ENCODE data around the gene QDPR.
A peak's percentile ranks its signal among the peaks of the same experiment; 100 is the strongest.

QDPR gene

GRCh38 chr4:17512973-17513665 is 1.2 kb upstream of the QDPR start:
- no peaks in the 10 kb centered on the region for H3K9me3 ChIP-seq (ENCODE audit: insufficient read depth, low read depth, low read length)

GRCh38 chr4:17511509-17511949 is 361 bp downstream of the QDPR start:
- Histone ChIP-seq H3K36me3 (ENCODE audit: control insufficient read depth in 1 of 2, insufficient read depth in 2 of 2, low read length in 2 of 2) (peaks cover 0 to 3% of the 10 kb centered on the region in 2 experiments), H3K79me1 (ENCODE audit: low read length) (peaks cover 3% of the 10 kb centered on the region), H3K79me2 (ENCODE audit: control insufficient read depth, insufficient read depth, low read length, poor library complexity) (peaks cover 2% of the 10 kb centered on the region), H3K18ac (ENCODE audit: low read length) (peak overlapping the region; percentile 61), H3K27ac (ENCODE audit: low read depth, low read length) (no peak overlapping the region), H3K4me3 (ENCODE audit: low read depth, low read length) (peak overlapping the region; percentile 82), H4K8ac (ENCODE audit: low read depth, low read length) (peak overlapping the region; percentile 92), H2BK5ac (ENCODE audit: low read depth, low read length, poor library complexity) (no peak overlapping the region), H3K23ac (ENCODE audit: low read length) (no peak overlapping the region), H3K4me2 (ENCODE audit: low read length) (peak overlapping the region; percentile 90), H2AK5ac (ENCODE audit: low read length) (no peak overlapping the region), H3K9me3 (ENCODE audit: insufficient read depth, low read depth, low read length) (no peaks in the 10 kb centered on the region), H2AFZ (ENCODE audit: insufficient read depth, low read length, poor library complexity) (peak overlapping the region; percentile 78), H3K4ac (ENCODE audit: low read depth, low read length) (no peak overlapping the region), H3K14ac (ENCODE audit: low read length) (peak overlapping the region; percentile 73), H3K27me3 (ENCODE audit: insufficient read depth, low read length) (no peaks in the 10 kb centered on the region), H4K91ac (ENCODE audit: low read depth, low read length) (no peak overlapping the region), H2BK120ac (ENCODE audit: insufficient read depth, low read length, poor library complexity) (peak overlapping the region; percentile 52), H2BK12ac (ENCODE audit: low read length) (no peak overlapping the region), H4K12ac (ENCODE audit: low read depth, low read length) (peak overlapping the region; percentile 59), H3K9ac (ENCODE audit: low read length) (peak overlapping the region; percentile 68), H3K4me1 (ENCODE audit: control insufficient read depth in 1 of 2, insufficient read depth in 2 of 2, low read length in 2 of 2) (peaks cover 2 to 3% of the 10 kb centered on the region in 2 experiments)
- DNase-seq, result peak; percentile 23 to 45
- no CpG with 5 or more reads among the region's 32 CpGs for WGBS (ENCODE audit: extremely low coverage, insufficient coverage, insufficient read length)

More at GRCh38 chr4:17512973-17513665, 1.2 kb upstream of the QDPR start:
- no peak for DNase-seq
- H3K23ac ChIP-seq (ENCODE audit: low read length), result no peak overlapping the region
- no CpG with 5 or more reads among the region's 5 CpGs for WGBS (ENCODE audit: extremely low coverage, insufficient coverage, insufficient read length)
- peaks cover 2% of the 10 kb centered on the region for H3K79me2 ChIP-seq (ENCODE audit: control insufficient read depth, insufficient read depth, low read length, poor library complexity)
- no peak overlapping the region for H2BK120ac ChIP-seq (ENCODE audit: insufficient read depth, low read length, poor library complexity)
- peaks cover 2 to 7% of the 10 kb centered on the region in 2 experiments for H3K4me1 ChIP-seq (ENCODE audit: control insufficient read depth in 1 of 2, insufficient read depth in 2 of 2, low read length in 2 of 2)
- H3K4me3 ChIP-seq (ENCODE audit: low read depth, low read length), result no peak overlapping the region
- no peak overlapping the region for H3K4ac ChIP-seq (ENCODE audit: low read depth, low read length)
- peaks cover 0 to 3% of the 10 kb centered on the region in 2 experiments for H3K36me3 ChIP-seq (ENCODE audit: control insufficient read depth in 1 of 2, insufficient read depth in 2 of 2, low read length in 2 of 2)
- no peak overlapping the region for H4K12ac ChIP-seq (ENCODE audit: low read depth, low read length)
- no peak overlapping the region for H2AK5ac ChIP-seq (ENCODE audit: low read length)
- no peak overlapping the region for H3K14ac ChIP-seq (ENCODE audit: low read length)
- no peak overlapping the region for H2BK12ac ChIP-seq (ENCODE audit: low read length)
- H3K27me3 ChIP-seq (ENCODE audit: insufficient read depth, low read length), result no peaks in the 10 kb centered on the region
- no peak overlapping the region for H4K8ac ChIP-seq (ENCODE audit: low read depth, low read length)
- no peak overlapping the region for H3K4me2 ChIP-seq (ENCODE audit: low read length)
- no peak overlapping the region for H2BK5ac ChIP-seq (ENCODE audit: low read depth, low read length, poor library complexity)
- no peak overlapping the region for H3K9ac ChIP-seq (ENCODE audit: low read length)
- no peak overlapping the region for H3K27ac ChIP-seq (ENCODE audit: low read depth, low read length)
- H4K91ac ChIP-seq (ENCODE audit: low read depth, low read length), result no peak overlapping the region
- H3K79me1 ChIP-seq (ENCODE audit: low read length), result peaks cover 3% of the 10 kb centered on the region
- no peak overlapping the region for H3K18ac ChIP-seq (ENCODE audit: low read length)
- H2AFZ ChIP-seq (ENCODE audit: insufficient read depth, low read length, poor library complexity), result no peak overlapping the region

GRCh38 chr4:17511051-17511450 is 839 bp downstream of the QDPR start:
- H3K4me1 ChIP-seq (ENCODE audit: control insufficient read depth in 1 of 2, insufficient read depth in 2 of 2, low read length in 2 of 2), result peaks cover 2 to 3% of the 10 kb centered on the region in 2 experiments
- no peak overlapping the region for H2BK5ac ChIP-seq (ENCODE audit: low read depth, low read length, poor library complexity)
- no peaks in the 10 kb centered on the region for H3K9me3 ChIP-seq (ENCODE audit: insufficient read depth, low read depth, low read length)
- H3K18ac ChIP-seq (ENCODE audit: low read length), result no peak overlapping the region
- H3K27ac ChIP-seq (ENCODE audit: low read depth, low read length), result no peak overlapping the region
- peak overlapping the region; percentile 78 for H2AFZ ChIP-seq (ENCODE audit: insufficient read depth, low read length, poor library complexity)
- H4K12ac ChIP-seq (ENCODE audit: low read depth, low read length), result no peak overlapping the region
- no peaks in the 10 kb centered on the region for H3K27me3 ChIP-seq (ENCODE audit: insufficient read depth, low read length)
- no peak overlapping the region for H3K14ac ChIP-seq (ENCODE audit: low read length)
- H3K23ac ChIP-seq (ENCODE audit: low read length), result no peak overlapping the region
- peaks cover 0 to 3% of the 10 kb centered on the region in 2 experiments for H3K36me3 ChIP-seq (ENCODE audit: control insufficient read depth in 1 of 2, insufficient read depth in 2 of 2, low read length in 2 of 2)
- H3K4me2 ChIP-seq (ENCODE audit: low read length), result peak overlapping the region; percentile 90
- H4K8ac ChIP-seq (ENCODE audit: low read depth, low read length), result no peak overlapping the region
- H3K79me1 ChIP-seq (ENCODE audit: low read length), result peaks cover 3% of the 10 kb centered on the region
- no peak for DNase-seq
- no peak overlapping the region for H3K4me3 ChIP-seq (ENCODE audit: low read depth, low read length)
- H2AK5ac ChIP-seq (ENCODE audit: low read length), result no peak overlapping the region
- H3K9ac ChIP-seq (ENCODE audit: low read length), result no peak overlapping the region
- H2BK12ac ChIP-seq (ENCODE audit: low read length), result no peak overlapping the region
- WGBS (ENCODE audit: extremely low coverage, insufficient coverage, insufficient read length), result no CpG with 5 or more reads among the region's 9 CpGs
- H4K91ac ChIP-seq (ENCODE audit: low read depth, low read length), result no peak overlapping the region
- peaks cover 2% of the 10 kb centered on the region for H3K79me2 ChIP-seq (ENCODE audit: control insufficient read depth, insufficient read depth, low read length, poor library complexity)
- H3K4ac ChIP-seq (ENCODE audit: low read depth, low read length), result no peak overlapping the region
- H2BK120ac ChIP-seq (ENCODE audit: insufficient read depth, low read length, poor library complexity), result no peak overlapping the region

GRCh38 chr4:17510582-17510981 is 1.3 kb downstream of the QDPR start:
- no peaks in the 10 kb centered on the region for H3K9me3 ChIP-seq (ENCODE audit: insufficient read depth, low read depth, low read length)
- no peak overlapping the region for H2BK5ac ChIP-seq (ENCODE audit: low read depth, low read length, poor library complexity)
- H3K9ac ChIP-seq (ENCODE audit: low read length), result no peak overlapping the region
- no peak overlapping the region for H3K14ac ChIP-seq (ENCODE audit: low read length)
- no peak overlapping the region for H3K4me3 ChIP-seq (ENCODE audit: low read depth, low read length)
- no peak overlapping the region for H3K4ac ChIP-seq (ENCODE audit: low read depth, low read length)
- H4K12ac ChIP-seq (ENCODE audit: low read depth, low read length), result no peak overlapping the region
- H3K79me2 ChIP-seq (ENCODE audit: control insufficient read depth, insufficient read depth, low read length, poor library complexity), result peaks cover 2% of the 10 kb centered on the region
- no peak overlapping the region for H2AK5ac ChIP-seq (ENCODE audit: low read length)
- no peak overlapping the region for H2BK120ac ChIP-seq (ENCODE audit: insufficient read depth, low read length, poor library complexity)
- WGBS (ENCODE audit: extremely low coverage, insufficient coverage, insufficient read length), result no CpG with 5 or more reads among the region's 3 CpGs
- H3K27ac ChIP-seq (ENCODE audit: low read depth, low read length), result no peak overlapping the region
- no peak overlapping the region for H2BK12ac ChIP-seq (ENCODE audit: low read length)
- H2AFZ ChIP-seq (ENCODE audit: insufficient read depth, low read length, poor library complexity), result no peak overlapping the region
- H3K4me1 ChIP-seq (ENCODE audit: control insufficient read depth in 1 of 2, insufficient read depth in 2 of 2, low read length in 2 of 2), result peaks cover 2 to 3% of the 10 kb centered on the region in 2 experiments
- H4K91ac ChIP-seq (ENCODE audit: low read depth, low read length), result no peak overlapping the region
- H3K4me2 ChIP-seq (ENCODE audit: low read length), result no peak overlapping the region
- DNase-seq, result no peak
- H3K36me3 ChIP-seq (ENCODE audit: control insufficient read depth in 1 of 2, insufficient read depth in 2 of 2, low read length in 2 of 2), result peaks cover 0 to 3% of the 10 kb centered on the region in 2 experiments
- no peak overlapping the region for H3K23ac ChIP-seq (ENCODE audit: low read length)
- H3K27me3 ChIP-seq (ENCODE audit: insufficient read depth, low read length), result no peaks in the 10 kb centered on the region
- no peak overlapping the region for H3K18ac ChIP-seq (ENCODE audit: low read length)
- H4K8ac ChIP-seq (ENCODE audit: low read depth, low read length), result no peak overlapping the region
- peaks cover 3% of the 10 kb centered on the region for H3K79me1 ChIP-seq (ENCODE audit: low read length)
